HepG2 (cell line): Measurements from ENCODE around the gene ABCE1. TPM values are rescaled to one million over a fixed set of nuclear protein-coding genes. Genes with fewer than 3 reads are reported as not detected.

Experiments
- DNMT1 ChIP-seq: sonication (generic); formaldehyde crosslinking; IDR thresholded peaks from 2 replicates; pipeline ENCODE4 v1.5.1; 2020; ENCODE audit warnings: mild to moderate bottlenecking, missing genetic modification reagents
- FIP1L1 ChIP-seq: fragments of 200-400 bp; formaldehyde crosslinking; IDR thresholded peaks from 2 replicates; pipeline ENCODE4 v1.6.1; 2018; ENCODE audit warnings: low read depth, mild to moderate bottlenecking, low read length, moderate library complexity, borderline replicate concordance; ENCODE audit not compliant: insufficient read depth
- FOXP1 ChIP-seq, 2 experiments: fragments of 450-650 bp in 1 of 2; IDR thresholded peaks; 2 replicates each; pipeline ENCODE4 v1.6.1; 2017 to 2018; ENCODE audit warnings: antibody characterized with exemption in 1 of 2
- JARID2 ChIP-seq: sonication (generic); formaldehyde crosslinking; IDR thresholded peaks from 2 replicates; pipeline ENCODE4 v1.8.1; 2023; ENCODE audit warnings: missing genetic modification reagents, inconsistent platforms; ENCODE audit not compliant: insufficient replicate concordance
- KDM3A ChIP-seq: IDR thresholded peaks from 2 replicates; pipeline ENCODE4 v1.6.1; 2018; ENCODE audit warnings: low read depth, missing compliant biosample characterization
- NFE2L2 ChIP-seq: fragments of 150-350 bp; IDR thresholded peaks from 2 replicates; pipeline ENCODE4 v1.6.1; 2014; ENCODE audit warnings: low read length
- ZBTB8A ChIP-seq: sonication (generic); formaldehyde crosslinking; IDR thresholded peaks from 2 replicates; pipeline ENCODE4 v1.4.0; 2020; ENCODE audit warnings: mild to moderate bottlenecking, low read depth, missing genetic modification reagents, borderline replicate concordance
- ZNF232 ChIP-seq: sonication (generic); formaldehyde crosslinking; IDR thresholded peaks from 2 replicates; pipeline ENCODE4 v1.4.0; 2020; ENCODE audit warnings: missing genetic modification reagents, borderline replicate concordance
- ZNF33A ChIP-seq: sonication (generic); formaldehyde crosslinking; IDR thresholded peaks from 2 replicates; pipeline ENCODE4 v1.5.1; 2020; ENCODE audit warnings: missing genetic modification reagents, mild to moderate bottlenecking, moderate library complexity, borderline replicate concordance
- ZNF619 ChIP-seq: sonication (generic); formaldehyde crosslinking; IDR thresholded peaks from 2 replicates; pipeline ENCODE4 v1.4.0; 2020; ENCODE audit warnings: mild to moderate bottlenecking, missing genetic modification reagents
- polyA plus RNA-seq, 8 experiments: library from polyadenylated mRNA; depleted of rRNA in 3 of 8; stranded (reverse) in 7 of 8; unstranded in 1 of 8; fragments of >200 nt; fragmentation: Illumina TruSeq in 4 of 8; extraction: Trizol in 4 of 8; gene quantifications; 2 replicates each; pipeline versions ENCODE4 v1.2.1 to v1.2.3, GENCODE V29; 2011 to 2016; ENCODE audit warnings: low read depth in 4 of 8, missing spikeins in 1 of 8, mixed read lengths in 1 of 8; ENCODE audit not compliant: insufficient read depth in 1 of 8
- total RNA-seq, 5 experiments: library from RNA; depleted of rRNA; stranded (reverse); fragments of >200 nt; fragmentation: Illumina TruSeq; extraction: Trizol; gene quantifications; 2 replicates each; pipeline ENCODE4 v1.2.3, GENCODE V29; 2016; ENCODE audit warnings: low read depth in 1 of 5
- TF ChIP-seq, protein P1 (sequence below): fragments of 450-650 bp; IDR thresholded peaks from 2 replicates; pipeline ENCODE4 v1.6.1; 2017
- TF ChIP-seq, protein P2 (sequence below): sonication (generic); formaldehyde crosslinking; IDR thresholded peaks from 2 replicates; pipeline ENCODE4 v1.4.0; 2020; ENCODE audit warnings: low read depth, missing genetic modification reagents
- TF ChIP-seq, protein P3 (sequence below): sonication (generic); formaldehyde crosslinking; IDR thresholded peaks from 2 replicates; pipeline ENCODE4 v1.5.1; 2020; ENCODE audit warnings: missing genetic modification reagents, mild to moderate bottlenecking, borderline replicate concordance
- TF ChIP-seq, protein P4 (sequence below): sonication (generic); formaldehyde crosslinking; IDR thresholded peaks from 2 replicates; pipeline ENCODE4 v1.5.0; 2020; ENCODE audit warnings: mild to moderate bottlenecking, missing genetic modification reagents, borderline replicate concordance
- TF ChIP-seq, protein P5 (sequence below): sonication (generic); formaldehyde crosslinking; conservative IDR thresholded peaks from 2 replicates; pipeline ENCODE4 v1.8.0; 2022; ENCODE audit warnings: missing genetic modification reagents

The ABCE1 gene
- total and polyA plus RNA-seq, 2 of the 13 experiments (the other 11 are each of a cell fraction or from before 2014, with no cell fraction given), result 50.8 to 139 TPM

DNA sequence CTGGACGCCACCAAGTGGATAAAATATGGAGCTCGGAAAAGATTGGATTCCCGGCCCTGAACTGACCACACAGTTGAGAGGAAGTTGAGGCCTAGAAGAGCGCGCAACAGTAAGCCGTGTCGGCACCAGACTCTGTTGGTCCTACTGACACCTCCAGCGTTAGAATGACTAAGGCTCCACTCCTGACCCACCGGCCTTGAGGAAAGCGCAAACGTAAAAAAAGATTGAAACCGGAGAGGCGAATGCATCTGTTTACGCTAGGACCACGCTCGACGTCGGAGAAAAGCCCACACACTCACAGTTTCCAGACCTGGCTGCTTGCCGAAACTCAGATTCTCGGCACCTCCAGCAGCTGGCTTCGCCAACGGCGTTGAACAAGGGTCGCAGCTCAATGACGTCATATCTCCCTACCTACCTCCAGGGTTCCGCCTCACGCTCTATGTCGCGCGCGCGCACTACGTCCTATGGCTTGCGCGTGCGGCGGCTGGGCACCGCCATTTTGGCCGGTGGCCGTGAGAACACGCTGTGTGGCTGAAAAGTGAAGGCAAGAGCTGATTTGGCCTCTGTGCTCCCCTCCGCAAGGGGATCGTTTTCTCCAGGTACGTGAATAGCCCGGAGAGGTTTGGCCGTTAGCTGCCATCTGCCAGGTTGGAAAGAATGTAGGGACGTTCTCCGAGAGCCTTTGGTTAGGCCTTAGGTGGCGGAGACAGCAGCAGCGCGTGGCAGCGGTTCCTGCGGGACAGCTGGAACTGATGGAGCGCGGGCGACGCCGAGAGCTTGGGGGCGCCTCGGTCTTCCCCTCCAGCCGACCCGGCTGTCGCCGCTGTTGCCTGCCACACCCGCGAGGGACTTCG, at the start of gene ABCE1, which contains the start of gene ANAPC10 (continued):
- TF ChIP-seq, protein P1, sequence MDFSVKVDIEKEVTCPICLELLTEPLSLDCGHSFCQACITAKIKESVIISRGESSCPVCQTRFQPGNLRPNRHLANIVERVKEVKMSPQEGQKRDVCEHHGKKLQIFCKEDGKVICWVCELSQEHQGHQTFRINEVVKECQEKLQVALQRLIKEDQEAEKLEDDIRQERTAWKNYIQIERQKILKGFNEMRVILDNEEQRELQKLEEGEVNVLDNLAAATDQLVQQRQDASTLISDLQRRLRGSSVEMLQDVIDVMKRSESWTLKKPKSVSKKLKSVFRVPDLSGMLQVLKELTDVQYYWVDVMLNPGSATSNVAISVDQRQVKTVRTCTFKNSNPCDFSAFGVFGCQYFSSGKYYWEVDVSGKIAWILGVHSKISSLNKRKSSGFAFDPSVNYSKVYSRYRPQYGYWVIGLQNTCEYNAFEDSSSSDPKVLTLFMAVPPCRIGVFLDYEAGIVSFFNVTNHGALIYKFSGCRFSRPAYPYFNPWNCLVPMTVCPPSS, result no peak
- TF ChIP-seq, protein P2, sequence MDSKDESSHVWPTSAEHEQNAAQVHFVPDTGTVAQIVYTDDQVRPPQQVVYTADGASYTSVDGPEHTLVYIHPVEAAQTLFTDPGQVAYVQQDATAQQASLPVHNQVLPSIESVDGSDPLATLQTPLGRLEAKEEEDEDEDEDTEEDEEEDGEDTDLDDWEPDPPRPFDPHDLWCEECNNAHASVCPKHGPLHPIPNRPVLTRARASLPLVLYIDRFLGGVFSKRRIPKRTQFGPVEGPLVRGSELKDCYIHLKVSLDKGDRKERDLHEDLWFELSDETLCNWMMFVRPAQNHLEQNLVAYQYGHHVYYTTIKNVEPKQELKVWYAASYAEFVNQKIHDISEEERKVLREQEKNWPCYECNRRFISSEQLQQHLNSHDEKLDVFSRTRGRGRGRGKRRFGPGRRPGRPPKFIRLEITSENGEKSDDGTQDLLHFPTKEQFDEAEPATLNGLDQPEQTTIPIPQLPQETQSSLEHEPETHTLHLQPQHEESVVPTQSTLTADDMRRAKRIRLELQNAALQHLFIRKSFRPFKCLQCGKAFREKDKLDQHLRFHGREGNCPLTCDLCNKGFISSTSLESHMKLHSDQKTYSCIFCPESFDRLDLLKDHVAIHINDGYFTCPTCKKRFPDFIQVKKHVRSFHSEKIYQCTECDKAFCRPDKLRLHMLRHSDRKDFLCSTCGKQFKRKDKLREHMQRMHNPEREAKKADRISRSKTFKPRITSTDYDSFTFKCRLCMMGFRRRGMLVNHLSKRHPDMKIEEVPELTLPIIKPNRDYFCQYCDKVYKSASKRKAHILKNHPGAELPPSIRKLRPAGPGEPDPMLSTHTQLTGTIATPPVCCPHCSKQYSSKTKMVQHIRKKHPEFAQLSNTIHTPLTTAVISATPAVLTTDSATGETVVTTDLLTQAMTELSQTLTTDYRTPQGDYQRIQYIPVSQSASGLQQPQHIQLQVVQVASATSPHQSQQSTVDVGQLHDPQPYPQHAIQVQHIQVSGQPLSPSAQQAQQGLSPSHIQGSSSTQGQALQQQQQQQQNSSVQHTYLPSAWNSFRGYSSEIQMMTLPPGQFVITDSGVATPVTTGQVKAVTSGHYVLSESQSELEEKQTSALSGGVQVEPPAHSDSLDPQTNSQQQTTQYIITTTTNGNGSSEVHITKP (CRISPR knock-in tag), result peak; percentile 17; the same call in 1 of the 2 replicates
- TF ChIP-seq JARID2, result no peak
- TF ChIP-seq FOXP1 (IDR thresholded peaks at IDR 0.05), result no peak
- no peak for TF ChIP-seq FOXP1 (CRISPR knock-in tag; IDR thresholded peaks at IDR 0.05)
- TF ChIP-seq ZNF232 (CRISPR knock-in tag), result 0 out of 2 replicates have a peak, but pooled peaks have one; percentile 43
- no peak for TF ChIP-seq ZNF33A
- TF ChIP-seq NFE2L2, result no peak
- no peak; the same call in none of the 2 replicates for TF ChIP-seq KDM3A (CRISPR knock-in tag)
- TF ChIP-seq, protein P3, sequence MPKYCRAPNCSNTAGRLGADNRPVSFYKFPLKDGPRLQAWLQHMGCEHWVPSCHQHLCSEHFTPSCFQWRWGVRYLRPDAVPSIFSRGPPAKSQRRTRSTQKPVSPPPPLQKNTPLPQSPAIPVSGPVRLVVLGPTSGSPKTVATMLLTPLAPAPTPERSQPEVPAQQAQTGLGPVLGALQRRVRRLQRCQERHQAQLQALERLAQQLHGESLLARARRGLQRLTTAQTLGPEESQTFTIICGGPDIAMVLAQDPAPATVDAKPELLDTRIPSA, result peak; percentile 80; the same call in 1 of the 2 replicates
- TF ChIP-seq, protein P4, sequence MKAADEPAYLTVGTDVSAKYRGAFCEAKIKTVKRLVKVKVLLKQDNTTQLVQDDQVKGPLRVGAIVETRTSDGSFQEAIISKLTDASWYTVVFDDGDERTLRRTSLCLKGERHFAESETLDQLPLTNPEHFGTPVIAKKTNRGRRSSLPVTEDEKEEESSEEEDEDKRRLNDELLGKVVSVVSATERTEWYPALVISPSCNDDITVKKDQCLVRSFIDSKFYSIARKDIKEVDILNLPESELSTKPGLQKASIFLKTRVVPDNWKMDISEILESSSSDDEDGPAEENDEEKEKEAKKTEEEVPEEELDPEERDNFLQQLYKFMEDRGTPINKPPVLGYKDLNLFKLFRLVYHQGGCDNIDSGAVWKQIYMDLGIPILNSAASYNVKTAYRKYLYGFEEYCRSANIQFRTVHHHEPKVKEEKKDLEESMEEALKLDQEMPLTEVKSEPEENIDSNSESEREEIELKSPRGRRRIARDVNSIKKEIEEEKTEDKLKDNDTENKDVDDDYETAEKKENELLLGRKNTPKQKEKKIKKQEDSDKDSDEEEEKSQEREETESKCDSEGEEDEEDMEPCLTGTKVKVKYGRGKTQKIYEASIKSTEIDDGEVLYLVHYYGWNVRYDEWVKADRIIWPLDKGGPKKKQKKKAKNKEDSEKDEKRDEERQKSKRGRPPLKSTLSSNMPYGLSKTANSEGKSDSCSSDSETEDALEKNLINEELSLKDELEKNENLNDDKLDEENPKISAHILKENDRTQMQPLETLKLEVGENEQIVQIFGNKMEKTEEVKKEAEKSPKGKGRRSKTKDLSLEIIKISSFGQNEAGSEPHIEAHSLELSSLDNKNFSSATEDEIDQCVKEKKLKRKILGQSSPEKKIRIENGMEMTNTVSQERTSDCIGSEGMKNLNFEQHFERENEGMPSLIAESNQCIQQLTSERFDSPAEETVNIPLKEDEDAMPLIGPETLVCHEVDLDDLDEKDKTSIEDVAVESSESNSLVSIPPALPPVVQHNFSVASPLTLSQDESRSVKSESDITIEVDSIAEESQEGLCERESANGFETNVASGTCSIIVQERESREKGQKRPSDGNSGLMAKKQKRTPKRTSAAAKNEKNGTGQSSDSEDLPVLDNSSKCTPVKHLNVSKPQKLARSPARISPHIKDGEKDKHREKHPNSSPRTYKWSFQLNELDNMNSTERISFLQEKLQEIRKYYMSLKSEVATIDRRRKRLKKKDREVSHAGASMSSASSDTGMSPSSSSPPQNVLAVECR (CRISPR knock-in tag), result peak; percentile 97
- TF ChIP-seq DNMT1 (CRISPR knock-in tag), result no peak
- TF ChIP-seq, protein P5, sequence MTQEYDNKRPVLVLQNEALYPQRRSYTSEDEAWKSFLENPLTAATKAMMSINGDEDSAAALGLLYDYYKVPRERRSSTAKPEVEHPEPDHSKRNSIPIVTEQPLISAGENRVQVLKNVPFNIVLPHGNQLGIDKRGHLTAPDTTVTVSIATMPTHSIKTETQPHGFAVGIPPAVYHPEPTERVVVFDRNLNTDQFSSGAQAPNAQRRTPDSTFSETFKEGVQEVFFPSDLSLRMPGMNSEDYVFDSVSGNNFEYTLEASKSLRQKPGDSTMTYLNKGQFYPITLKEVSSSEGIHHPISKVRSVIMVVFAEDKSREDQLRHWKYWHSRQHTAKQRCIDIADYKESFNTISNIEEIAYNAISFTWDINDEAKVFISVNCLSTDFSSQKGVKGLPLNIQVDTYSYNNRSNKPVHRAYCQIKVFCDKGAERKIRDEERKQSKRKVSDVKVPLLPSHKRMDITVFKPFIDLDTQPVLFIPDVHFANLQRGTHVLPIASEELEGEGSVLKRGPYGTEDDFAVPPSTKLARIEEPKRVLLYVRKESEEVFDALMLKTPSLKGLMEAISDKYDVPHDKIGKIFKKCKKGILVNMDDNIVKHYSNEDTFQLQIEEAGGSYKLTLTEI (CRISPR knock-in tag), result no peak
- peak; percentile 46; the same call in 1 of the 2 replicates for TF ChIP-seq ZNF619
- TF ChIP-seq FIP1L1, result 0 out of 2 replicates have a peak, but pooled peaks have one; percentile 25
- TF ChIP-seq ZBTB8A (CRISPR knock-in tag), result no peak
